Heart left ventricle (tissue), 16 donors: ENCODE measurements around the gene CKS1B. TPM values are rescaled to one million over a fixed set of nuclear protein-coding genes. Genes with fewer than 3 reads are reported as not detected.
"Not testable (repeated sequence)": the region's sequence is repeated elsewhere in the genome, so short reads cannot be mapped to it uniquely, and the experiment has no call there.

ENCODE experiments used
- ATAC-seq, 4 donors: fragments of 200-7000 bp; cut with Tn5 transposase; one replicate each; pipeline ENCODE4 v1.9.1; 2020 to 2022; ENCODE audit warnings: moderate library complexity in 4 of 4, mild to moderate bottlenecking in 3 of 4, moderate number of reproducible peaks in 1 of 4
- DNase-seq, 5 donors: peaks; one replicate each; pipeline ENCODE4 v3.0.0-alpha.2; 2020
- H3K27ac ChIP-seq, 12 donors: fragments of 200-600 bp; sonication (generic) in 4 of 12; one replicate each; pipeline versions ENCODE4 v1.5.0 to v1.8.0; 2016 to 2022; ENCODE audit warnings: mild to moderate bottlenecking in 2 of 12
- H3K27me3 ChIP-seq, 9 donors: fragments of 200-600 bp; sonication (generic) in 2 of 9; one replicate each; pipeline versions ENCODE4 v1.5.1 to v1.8.0; 2016 to 2022; ENCODE audit warnings: mild to moderate bottlenecking in 3 of 9
- H3K36me3 ChIP-seq, 9 donors: fragments of 200-600 bp; sonication (generic) in 2 of 9; one replicate each; pipeline versions ENCODE4 v1.5.0 to v1.8.0; 2018 to 2022; ENCODE audit warnings: mild to moderate bottlenecking in 2 of 9
- H3K4me1 ChIP-seq, 12 donors: fragments of 200-600 bp; sonication (generic) in 4 of 12; one replicate each; pipeline versions ENCODE4 v1.5.0 to v1.8.0; 2016 to 2022; ENCODE audit warnings: mild to moderate bottlenecking in 3 of 12
- H3K4me3 ChIP-seq, 12 donors: fragments of 200-600 bp; sonication (generic) in 4 of 12; one replicate each; pipeline versions ENCODE4 v1.5.0 to v1.8.0; 2017 to 2022; ENCODE audit warnings: mild to moderate bottlenecking in 9 of 12, moderate library complexity in 4 of 12
- H3K9me3 ChIP-seq, 12 donors: fragments of 200-600 bp; sonication (generic) in 4 of 12; one replicate each; pipeline versions ENCODE4 v1.5.0 to v1.8.0; 2016 to 2022; ENCODE audit warnings: mild to moderate bottlenecking in 1 of 12
- POLR2A ChIP-seq, 2 donors: fragments of 450-650 bp; IDR thresholded peaks; one replicate each; pipeline ENCODE4 v1.6.1; 2017; ENCODE audit warnings: antibody characterized with exemption in 2 of 2, mild to moderate bottlenecking in 2 of 2, moderate library complexity in 2 of 2
- WGBS, 4 donors: extraction: QIAGEN DNeasy Blood & Tissue Kit in 2 of 4; methylation state at CpG; one replicate each; pipeline versions ENCODE4 v1.1.5 to v1.1.7; 2013 to 2018; 5-methylcytosine and 5-hydroxymethylcytosine counted together
- intact Hi-C, 10 donors: fragments of 100-400 bp; cut with DNase I; formaldehyde crosslinking; loops; one replicate each; pipeline versions ENCODE4 v1.11.1 to v1.14.2; 2022
- polyA plus RNA-seq, 2 donors: library from polyadenylated mRNA; stranded (reverse); fragments of 200-250 nt; gene quantifications; one replicate each; pipeline ENCODE4 v1.2.3, GENCODE V29; 2013
- total RNA-seq, 9 donors: library from RNA; depleted of rRNA in 2 of 9; stranded (reverse); fragments of >200 nt in 2 of 9; fragmentation: NEBNext Ultra II Directional in 3 of 9; extraction: Animal tissue kit (Norgen Biotek cat#: 25700) in 3 of 9; gene quantifications; one replicate each; pipeline versions ENCODE4 v1.1.0 to v1.2.4, GENCODE V29; 2016 to 2023
- TF ChIP-seq, protein P1 (sequence below), 12 donors: fragments of 200-600 bp; sonication (generic) in 4 of 12; IDR thresholded peaks; one replicate each; pipeline versions ENCODE4 v1.5.0 to v1.8.0; 2018 to 2022; ENCODE audit warnings: antibody characterized with exemption in 12 of 12, mild to moderate bottlenecking in 5 of 12
- donor health status: ischemic (EF 13 %, LVEDD 7.1; RV severe dilation, severe dysfunction).
- donor health status: healthy with polysubstance abuse.
- donor health status: DM: no; HTN: yes; CAD: no.
- donor health status: DM: no; HTN: no; CAD: no.
- donor health status: ischemic (EF 25% LVEDD 6.9; RV normal size, moderate dysfunction).
- donor health status: ischemic (EF 25% LVEDD 5.7; RV mildly dilated, moderate dysfunction).
- donor health status: healthy.
- donor health status: DM: yes; HTN: yes; CAD: no.
- donor health status: ischemic (EF 35%, LVEDD 5.7; RV mildly dilated, moderate dysfunction).
- donor health status: nonischemic (EF 11% LVEDD 7.7; RV severe dilation, severe dysfunction).
- donor health status: DM: yes; HTN: yes; CAD: no.
- donor health status: PGD.
- donor health status: ischemic (EF 29% LVEDD 5.4; RV normal size, mild dysfunction).
- donor health status: nonischemic (EF 23%, LVEDD 6.1; RV moderate dilation, normal function).

CKS1B gene
- total and polyA plus RNA-seq, 11 donors, result 6.8 to 48.9 (median 16.7) TPM

DNA sequence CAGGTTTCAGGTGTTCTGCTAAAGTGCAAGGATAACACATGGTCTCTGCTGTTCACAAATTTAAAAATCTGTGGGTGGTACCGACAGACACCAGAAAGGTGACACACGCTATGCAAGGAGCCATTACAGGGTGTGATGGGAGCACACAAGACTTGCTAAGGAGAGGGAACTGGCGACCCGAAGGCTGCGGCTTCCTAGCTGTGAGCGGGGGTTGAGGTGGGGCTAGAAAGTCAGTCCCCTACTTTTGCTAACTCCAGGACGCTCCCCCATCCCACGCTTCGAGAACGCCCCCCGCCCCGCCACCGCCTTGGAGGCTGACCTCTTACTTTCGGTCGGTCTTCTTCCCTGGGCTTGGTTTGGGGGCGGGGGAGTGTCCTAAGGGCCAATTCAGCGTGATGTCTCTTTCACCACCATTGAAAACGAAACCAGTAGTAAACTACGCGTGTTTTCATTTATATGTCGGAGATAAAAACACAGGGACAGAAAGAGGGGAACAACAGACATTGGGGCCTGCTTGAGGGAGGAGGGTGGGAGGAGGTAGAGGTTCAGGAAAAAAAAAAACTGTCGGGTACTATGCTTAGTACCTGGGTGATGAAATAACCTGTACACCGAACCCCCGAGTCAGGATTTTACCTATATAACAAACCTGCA is 1.1 kb downstream of the CKS1B start:
- WGBS, 4 donors, result 0 to 2% (median 1%) methylated on average over 24 of the region's 24 CpGs
- Histone ChIP-seq H3K4me1 (peaks cover 16 to 48% (median 38%) of the 10 kb centered on the region in 12 donors), H3K4me3 (peak overlapping the region; percentile 18 to 84 (median 74)), H3K9me3 (no peaks in the 10 kb centered on the region), H3K27ac (peak overlapping the region; percentile 76 to 99 (median 98)), H3K27me3 (no peaks in the 10 kb centered on the region), H3K36me3 (peaks cover 0 to 14% (median 5%) of the 10 kb centered on the region in 9 donors)
- DNase-seq (peak in 4 of 5 donors; percentile 61 to 75 (median 66)), ATAC-seq (no peak)
- intact Hi-C loops, result loop anchor here in 1 of 10 donors (2.0 kb wide), 1 partner anchor 25 kb away; no protein-coding TSS in a partner anchor
- TF ChIP-seq POLR2A (IDR thresholded peaks at IDR 0.05), result no peak
- TF ChIP-seq, protein P1, sequence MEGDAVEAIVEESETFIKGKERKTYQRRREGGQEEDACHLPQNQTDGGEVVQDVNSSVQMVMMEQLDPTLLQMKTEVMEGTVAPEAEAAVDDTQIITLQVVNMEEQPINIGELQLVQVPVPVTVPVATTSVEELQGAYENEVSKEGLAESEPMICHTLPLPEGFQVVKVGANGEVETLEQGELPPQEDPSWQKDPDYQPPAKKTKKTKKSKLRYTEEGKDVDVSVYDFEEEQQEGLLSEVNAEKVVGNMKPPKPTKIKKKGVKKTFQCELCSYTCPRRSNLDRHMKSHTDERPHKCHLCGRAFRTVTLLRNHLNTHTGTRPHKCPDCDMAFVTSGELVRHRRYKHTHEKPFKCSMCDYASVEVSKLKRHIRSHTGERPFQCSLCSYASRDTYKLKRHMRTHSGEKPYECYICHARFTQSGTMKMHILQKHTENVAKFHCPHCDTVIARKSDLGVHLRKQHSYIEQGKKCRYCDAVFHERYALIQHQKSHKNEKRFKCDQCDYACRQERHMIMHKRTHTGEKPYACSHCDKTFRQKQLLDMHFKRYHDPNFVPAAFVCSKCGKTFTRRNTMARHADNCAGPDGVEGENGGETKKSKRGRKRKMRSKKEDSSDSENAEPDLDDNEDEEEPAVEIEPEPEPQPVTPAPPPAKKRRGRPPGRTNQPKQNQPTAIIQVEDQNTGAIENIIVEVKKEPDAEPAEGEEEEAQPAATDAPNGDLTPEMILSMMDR (IDR thresholded peaks at IDR 0.05), result no peak

DNA sequence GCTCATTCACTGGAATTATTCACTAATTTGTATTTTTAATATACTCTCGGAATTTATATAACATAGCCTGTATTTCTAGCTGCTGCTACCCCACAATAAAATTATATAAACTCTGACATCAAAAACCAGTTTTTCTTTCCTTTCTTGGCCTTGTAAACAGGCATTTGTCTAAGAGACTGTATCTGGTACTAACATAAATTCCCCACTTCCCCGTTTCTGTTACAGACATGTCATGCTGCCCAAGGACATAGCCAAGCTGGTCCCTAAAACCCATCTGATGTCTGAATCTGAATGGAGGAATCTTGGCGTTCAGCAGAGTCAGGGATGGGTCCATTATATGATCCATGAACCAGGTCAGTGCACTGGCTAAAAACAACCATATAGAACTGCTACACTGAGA is 3.3 kb downstream of the CKS1B start:
- WGBS, 4 donors, result 71 to 81% (median 78%) methylated on average over 3 of the region's 3 CpGs
- peaks cover 8 to 32% (median 21%) of the 10 kb centered on the region in 12 donors for H3K4me1 ChIP-seq
- DNase-seq, H3K27me3 ChIP-seq, ATAC-seq, H3K4me3 ChIP-seq, H3K9me3 ChIP-seq, intact Hi-C loops: not testable (repeated sequence)
- H3K27ac ChIP-seq, result peak overlapping the region in 1 of 12 donors; percentile 40
- peaks cover 0 to 14% (median 5%) of the 10 kb centered on the region in 9 donors for H3K36me3 ChIP-seq

DNA sequence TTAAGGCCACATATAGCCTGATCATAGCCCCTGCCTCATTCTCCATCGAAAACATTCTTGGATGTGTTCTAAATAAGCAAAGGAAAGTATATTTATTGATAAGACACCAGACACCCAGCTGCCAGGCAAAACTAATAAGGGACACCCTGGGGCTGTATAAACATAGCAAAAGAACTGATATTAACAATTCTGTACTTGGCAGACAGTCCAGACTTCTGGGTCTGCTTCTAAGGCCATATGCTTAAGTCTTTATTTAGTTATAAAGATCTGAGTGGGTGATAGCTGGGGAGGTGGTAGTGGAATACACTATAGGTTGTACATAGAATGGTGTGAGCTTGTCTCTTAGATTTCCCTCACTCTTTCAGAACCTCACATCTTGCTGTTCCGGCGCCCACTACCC is 3.9 kb downstream of the CKS1B start:
- no peaks in the 10 kb centered on the region for H3K9me3 ChIP-seq
- peaks cover 3 to 27% (median 15%) of the 10 kb centered on the region in 12 donors for H3K4me1 ChIP-seq
- H3K27ac ChIP-seq, result no peak overlapping the region
- intact Hi-C loops, result no loop called here
- no peak for DNase-seq
- TF ChIP-seq, protein P1 (IDR thresholded peaks at IDR 0.05), result no peak
- TF ChIP-seq POLR2A (IDR thresholded peaks at IDR 0.05), result no peak
- peaks cover 0 to 14% (median 5%) of the 10 kb centered on the region in 9 donors for H3K36me3 ChIP-seq
- H3K27me3 ChIP-seq, result no peaks in the 10 kb centered on the region
- 93 to 98% (median 98%) methylated on average over 3 of the region's 3 CpGs for WGBS, 4 donors
- ATAC-seq, result no peak
- H3K4me3 ChIP-seq, result no peak overlapping the region

DNA sequence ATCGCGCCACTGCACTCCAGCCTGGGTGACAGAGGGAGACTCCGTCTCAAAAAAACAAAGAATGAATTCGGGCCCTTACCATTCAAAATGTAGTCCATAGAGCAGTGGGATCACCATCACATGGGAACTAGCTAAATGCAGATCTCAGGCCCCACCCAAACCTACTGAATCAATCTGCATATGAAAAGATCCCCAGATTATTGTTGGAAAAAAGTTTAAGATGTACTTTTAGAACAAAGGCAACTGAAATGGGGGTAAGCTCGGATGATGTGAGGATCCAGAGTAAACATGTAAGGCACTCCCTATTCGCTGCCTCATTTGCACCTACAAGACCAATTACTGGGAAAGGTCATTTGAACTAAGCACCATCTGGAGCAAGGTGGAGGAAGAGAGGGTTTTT is 7.9 kb downstream of the CKS1B start:
- Histone ChIP-seq H3K4me3 (peak overlapping the region in 11 of 12 donors; percentile 10 to 87 (median 71)), H3K9me3 (no peaks in the 10 kb centered on the region), H3K4me1 (peaks cover 3 to 27% (median 14%) of the 10 kb centered on the region in 12 donors), H3K36me3 (peaks cover 0 to 21% (median 8%) of the 10 kb centered on the region in 9 donors), H3K27me3 (no peaks in the 10 kb centered on the region), H3K27ac (peak overlapping the region in 6 of 12 donors; percentile 29 to 79 (median 48))
- no peak for DNase-seq
- ATAC-seq, result no peak
- 65 to 70% (median 67%) methylated on average over 6 of the region's 6 CpGs for WGBS, 4 donors
- intact Hi-C loops, result loop anchor here in 1 of 10 donors (2.0 kb wide), 1 partner anchor 18 kb away; no protein-coding TSS in a partner anchor
- no peak for TF ChIP-seq POLR2A (IDR thresholded peaks at IDR 0.05)
- TF ChIP-seq, protein P1 (IDR thresholded peaks at IDR 0.05), result no peak
